HEK293 (cell line): ENCODE results near the gene KANK2.

Experiments
- ATF2 ChIP-seq: fragments of 450-650 bp; formaldehyde crosslinking; IDR thresholded peaks from 2 replicates; pipeline ENCODE4 v1.5.1; 2016; ENCODE audit warnings: missing biosample characterization, missing genetic modification characterization, low read depth
- BCL11A ChIP-seq: fragments of 450-650 bp; formaldehyde crosslinking; IDR thresholded peaks from 2 replicates; pipeline ENCODE4 v1.5.1; 2016; ENCODE audit warnings: low read depth, missing biosample characterization, missing genetic modification characterization
- CTCF ChIP-seq: fragments of 450-650 bp; formaldehyde crosslinking; IDR thresholded peaks from 2 replicates; pipeline ENCODE4 v1.5.1; 2016; ENCODE audit warnings: missing biosample characterization, missing genetic modification characterization
- OSR2 ChIP-seq: fragments of 450-650 bp; formaldehyde crosslinking; IDR thresholded peaks from 2 replicates; pipeline ENCODE4 v1.5.1; 2016; ENCODE audit warnings: missing biosample characterization, missing genetic modification characterization
- TSHZ1 ChIP-seq: fragments of 450-650 bp; formaldehyde crosslinking; IDR thresholded peaks from 2 replicates; pipeline ENCODE4 v1.5.1; 2016; ENCODE audit warnings: missing biosample characterization, missing genetic modification characterization, borderline replicate concordance
- ZBTB7A ChIP-seq: fragments of 450-650 bp; formaldehyde crosslinking; IDR thresholded peaks from 2 replicates; pipeline ENCODE4 v1.5.1; 2016; ENCODE audit warnings: low read depth, missing biosample characterization, missing genetic modification characterization
- ZNF175 ChIP-seq: fragments of 450-650 bp; formaldehyde crosslinking; IDR thresholded peaks from 2 replicates; pipeline ENCODE4 v1.5.1; 2016; ENCODE audit warnings: missing biosample characterization, missing genetic modification characterization
- ZNF221 ChIP-seq: fragments of 450-650 bp; formaldehyde crosslinking; IDR thresholded peaks from 2 replicates; pipeline ENCODE4 v1.5.1; 2017; ENCODE audit warnings: missing biosample characterization, missing genetic modification characterization, borderline replicate concordance
- ZNF248 ChIP-seq: fragments of 450-650 bp; formaldehyde crosslinking; IDR thresholded peaks from 2 replicates; pipeline ENCODE4 v1.5.1; 2017; ENCODE audit warnings: missing biosample characterization, missing genetic modification characterization
- ZNF501 ChIP-seq: fragments of 450-650 bp; formaldehyde crosslinking; IDR thresholded peaks from 2 replicates; pipeline ENCODE4 v1.5.1; 2016; ENCODE audit warnings: missing biosample characterization, missing genetic modification characterization
- ZNF555 ChIP-seq: fragments of 450-650 bp; formaldehyde crosslinking; conservative IDR thresholded peaks from 2 replicates; pipeline ENCODE4 v1.5.1; 2017; ENCODE audit warnings: missing biosample characterization, mild to moderate bottlenecking, missing genetic modification characterization, inconsistent platforms
- ZNF580 ChIP-seq: fragments of 450-650 bp; formaldehyde crosslinking; IDR thresholded peaks from 2 replicates; pipeline ENCODE4 v1.5.1; 2016; ENCODE audit warnings: missing biosample characterization, missing genetic modification characterization

DNA sequence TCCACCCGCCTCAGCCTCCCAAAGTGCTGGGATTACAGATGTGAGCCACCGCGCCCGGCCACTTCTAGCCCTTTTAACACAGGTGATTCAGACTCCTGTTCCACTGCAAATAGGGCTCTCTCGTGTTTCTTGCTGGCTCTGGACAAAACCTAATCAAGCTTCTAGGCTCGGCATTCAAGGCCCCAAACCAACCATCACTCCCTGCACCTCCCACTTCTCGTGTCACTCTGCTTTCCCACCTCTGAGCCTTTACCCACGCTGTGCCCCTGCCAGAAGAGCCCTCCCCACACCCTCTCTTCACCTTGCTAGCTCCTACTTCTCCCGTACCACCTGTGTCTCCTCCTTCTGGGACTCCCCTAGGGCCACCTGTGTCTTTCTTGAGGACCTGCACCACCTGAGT, 19.8 kb downstream of the KANK2 start:
- no peak for TF ChIP-seq ZBTB7A
- no peak for TF ChIP-seq ZNF555 (tag by site-specific recombination)
- TF ChIP-seq ZNF580 (tag by site-specific recombination) = no peak
- TF ChIP-seq CTCF = no peak
- TF ChIP-seq ZNF501 = no peak
- TF ChIP-seq ZNF175 (tag by site-specific recombination) = no peak
- no peak for TF ChIP-seq ATF2
- no peak for TF ChIP-seq TSHZ1 (tag by site-specific recombination)
- TF ChIP-seq OSR2 (tag by site-specific recombination) = no peak
- no peak for TF ChIP-seq ZNF248 (tag by site-specific recombination)
- no peak for TF ChIP-seq BCL11A (tag by site-specific recombination)
- TF ChIP-seq ZNF221 (tag by site-specific recombination) = no peak
